Measurements from ENCODE around the gene CMTM2. TPM values are rescaled to one million over a fixed set of nuclear protein-coding genes. Genes with fewer than 3 reads are reported as not detected.
"Not testable (repeated sequence)": the region's sequence is repeated elsewhere in the genome, so short reads cannot be mapped to it uniquely, and the experiment has no call there.

Gene CMTM2
- total RNA-seq, 2 experiments from 2014 or later = 0.17 to 0.36 TPM

DNA sequence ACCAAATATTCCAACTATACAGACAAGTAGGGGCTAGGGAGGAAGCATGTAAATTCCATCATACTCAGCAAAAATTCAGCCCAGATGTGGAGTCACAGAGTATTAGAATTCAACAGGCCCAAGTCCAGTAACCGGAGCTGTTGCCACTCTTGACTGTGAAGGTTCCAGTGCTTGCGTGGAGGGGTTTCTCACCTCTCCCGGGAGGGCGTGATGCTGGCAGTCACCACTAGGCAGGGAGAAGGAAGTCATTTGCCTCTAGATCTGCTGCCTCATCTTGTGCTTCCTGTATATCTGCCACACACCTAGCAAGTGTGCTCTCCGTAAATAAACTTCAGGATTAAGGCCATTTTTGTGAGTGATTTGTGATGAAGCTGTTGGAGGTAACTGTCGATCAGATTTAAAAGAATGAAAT, 27.9 kb upstream of the CMTM2 start:
- ChIA-PET POLR2A (interaction anchor here (0.6 to 2.3 kb wide), 4 partner anchors 12 to 31 kb away, joined by 3 to 14 read pairs (median 6); no protein-coding TSS in a partner anchor), CTCF (interaction anchor here (1.0 to 2.0 kb wide), 8 partner anchors 12 to 57 kb away, joined by 3 to 11 read pairs (median 4); partner anchors contain the start of gene CMTM2)

- POLR2A ChIA-PET = interaction anchor here (0.7 to 2.3 kb wide), 5 partner anchors 11 to 55 kb away, joined by 3 to 14 read pairs (median 5); no protein-coding TSS in a partner anchor
- CTCF ChIA-PET = interaction anchor here (0.7 to 2.0 kb wide), 8 partner anchors 12 to 56 kb away, joined by 3 to 11 read pairs (median 4); partner anchors contain the start of gene CMTM2
These were observed 27.4 kb upstream of the CMTM2 start for GRCh38 chr16:66551788-66552285.

GRCh38 chr16:66552286-66553177, 26.7 kb upstream of the CMTM2 start, which contains the start of gene CKLF:
TSS of gene CKLF (plus strand) at chr16:66552576. CDS start at chr16:66552716, 140 bp downstream.
- ChIA-PET POLR2A (interaction anchor here (0.6 to 2.3 kb wide), 6 partner anchors 10 to 329 kb away, joined by 3 to 14 read pairs (median 4); no protein-coding TSS in a partner anchor), CTCF (interaction anchor here (0.7 to 2.0 kb wide), 6 partner anchors 11 to 55 kb away, joined by 3 to 11 read pairs (median 4); partner anchors contain the start of gene CMTM2)

- ChIA-PET POLR2A (interaction anchor here (0.6 to 2.3 kb wide), 4 partner anchors 10 to 328 kb away, joined by 3 to 14 read pairs (median 6); no protein-coding TSS in a partner anchor), CTCF (interaction anchor here (1.3 to 2.2 kb wide), 3 partner anchors 10 to 277 kb away, joined by 3 to 11 read pairs (median 8); partner anchors contain the start of gene NAE1)
These were observed 26.0 kb upstream of the CMTM2 start for GRCh38 chr16:66553223-66553622.

- POLR2A ChIA-PET = interaction anchor here (0.7 kb wide), 1 partner anchor 32 kb away, joined by 3 read pairs; no protein-coding TSS in a partner anchor
- CTCF ChIA-PET = interaction anchor here (1.3 to 2.2 kb wide), 2 partner anchors 9 to 277 kb away, joined by 3 to 11 read pairs; partner anchors contain the start of gene NAE1
These were observed 25.2 kb upstream of the CMTM2 start for GRCh38 chr16:66554021-66554420.

GRCh38 chr16:66554495-66554894, 24.8 kb upstream of the CMTM2 start:
- CTCF ChIA-PET = interaction anchor here (1.3 to 2.2 kb wide), 2 partner anchors 9 to 276 kb away, joined by 3 to 11 read pairs; partner anchors contain the start of gene NAE1
- POLR2A ChIA-PET = interaction anchor here (0.7 kb wide), 1 partner anchor 32 kb away, joined by 3 read pairs; no protein-coding TSS in a partner anchor

GRCh38 chr16:66560107-66560506, 19.2 kb upstream of the CMTM2 start:
- CTCF ChIA-PET = interaction anchor here (0.6 kb wide), 1 partner anchor 203 kb away, joined by 3 read pairs; no protein-coding TSS in a partner anchor
- POLR2A ChIA-PET = interaction anchor here (0.8 kb wide), 1 partner anchor 38 kb away, joined by 5 read pairs; no protein-coding TSS in a partner anchor

- ChIA-PET POLR2A (no interaction called here), CTCF (interaction anchor here (3.5 to 4.1 kb wide), 3 partner anchors 39 to 47 kb away, joined by 14 to 32 read pairs (median 18); partner anchors contain the start of gene CMTM3)
These were observed 17.7 kb upstream of the CMTM2 start for GRCh38 chr16:66561381-66562080.

- ChIA-PET CTCF (interaction anchor here (1.0 to 4.1 kb wide), 7 partner anchors 8 to 46 kb away, joined by 3 to 32 read pairs (median 11); partner anchors contain the start of genes CKLF and CMTM3), POLR2A (interaction anchor here (1.2 kb wide), 1 partner anchor 10 kb away, joined by 6 read pairs; the partner anchor contains the start of gene CKLF)
These were observed 16.9 kb upstream of the CMTM2 start for GRCh38 chr16:66562409-66562808.

GRCh38 chr16:66562986-66563385, 16.3 kb upstream of the CMTM2 start:
- POLR2A ChIA-PET = interaction anchor here (1.0 to 1.7 kb wide), 4 partner anchors 11 to 46 kb away, joined by 3 to 7 read pairs (median 5); partner anchors contain the start of gene CKLF
- CTCF ChIA-PET = interaction anchor here (1.0 to 4.1 kb wide), 10 partner anchors 9 to 156 kb away, joined by 3 to 32 read pairs (median 8); partner anchors contain the start of genes CKLF and CMTM3

DNA sequence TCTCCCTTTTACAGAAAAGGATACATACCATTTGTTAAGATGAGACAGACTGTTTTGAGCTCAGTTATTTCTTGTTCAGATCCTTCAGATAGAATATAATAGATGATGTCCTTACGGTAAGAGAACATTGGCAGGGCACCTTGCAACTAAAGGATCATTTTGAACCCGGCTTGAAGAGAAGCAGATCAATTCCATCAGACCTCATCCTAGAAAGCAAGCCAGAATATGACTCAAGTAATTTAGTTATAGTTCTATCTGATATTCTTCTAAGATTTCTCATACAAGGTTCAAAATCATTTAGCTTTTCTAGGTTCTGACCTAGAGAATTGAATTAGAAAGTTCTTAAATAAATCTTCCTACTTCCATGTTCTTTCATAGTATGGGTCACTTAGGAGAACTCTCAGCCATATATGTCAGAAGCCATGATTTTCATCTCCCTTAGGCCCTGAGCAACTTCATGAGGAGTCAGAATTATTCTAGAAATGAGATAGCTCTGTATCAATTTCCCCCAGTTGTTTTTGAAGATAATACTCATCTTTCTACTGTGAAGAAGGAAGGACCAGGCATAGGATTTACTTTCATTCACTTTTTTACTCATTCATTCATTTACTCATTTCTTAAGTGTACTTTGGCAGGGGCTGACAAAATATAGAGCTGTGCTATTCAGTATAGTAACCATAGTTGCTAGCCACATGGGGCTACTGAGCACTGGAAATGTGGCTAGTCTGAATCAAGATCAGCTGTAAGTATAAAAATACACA, 15.5 kb upstream of the CMTM2 start:
- ChIA-PET CTCF (interaction anchor here (0.5 to 4.1 kb wide), 12 partner anchors 9 to 157 kb away, joined by 3 to 32 read pairs (median 6); partner anchors contain the start of genes CKLF, CMTM2 and CMTM3), POLR2A (interaction anchor here (0.7 to 1.7 kb wide), 10 partner anchors 12 to 48 kb away, joined by 3 to 7 read pairs (median 3); partner anchors contain the start of genes CKLF, CMTM2 and CMTM3)

DNA sequence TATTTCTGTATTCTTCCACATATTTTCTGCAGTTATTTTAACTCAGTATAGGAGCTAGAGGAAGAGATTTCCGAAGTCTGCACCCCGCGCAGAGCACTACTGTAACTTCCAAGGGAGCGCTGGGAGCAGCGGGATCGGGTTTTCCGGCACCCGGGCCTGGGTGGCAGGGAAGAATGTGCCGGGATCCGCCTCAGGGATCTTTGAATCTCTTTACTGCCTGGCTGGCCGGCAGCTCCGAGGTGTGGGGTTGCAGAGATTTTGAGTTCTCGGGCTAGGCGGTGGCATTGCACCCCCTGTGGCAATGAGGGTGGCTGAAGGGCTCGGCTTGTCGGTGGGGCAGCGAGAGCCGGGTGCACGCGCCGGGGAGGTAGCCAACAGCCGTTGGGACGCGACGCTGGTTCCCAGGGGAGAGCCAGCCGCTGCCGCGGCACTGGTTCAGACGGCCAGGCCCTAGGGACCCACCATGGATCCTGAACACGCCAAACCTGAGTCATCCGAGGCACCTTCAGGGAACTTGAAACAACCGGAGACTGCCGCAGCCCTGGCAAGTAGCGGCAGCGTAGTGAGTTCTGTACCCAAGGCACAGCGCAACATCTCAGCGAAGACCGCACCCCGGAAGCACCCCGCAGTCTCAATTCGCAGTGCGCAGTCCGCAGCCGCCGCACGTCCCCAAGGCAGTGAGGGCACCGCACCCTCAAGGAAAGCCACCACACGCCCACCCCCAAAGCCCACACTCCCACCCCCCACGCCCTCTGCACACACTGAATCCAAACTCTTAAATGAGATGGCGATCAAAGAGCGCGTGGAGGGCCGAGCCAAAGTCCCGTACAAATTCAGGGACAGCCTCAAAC, 13.0 kb upstream of the CMTM2 start, which contains the start of gene CMTM1:
TSS of gene CMTM1 (plus strand) at position 389 of the 851 bp plus-strand sequence. CDS start at position 464, 75 bp downstream.
- POLR2A ChIA-PET = no interaction called here
- CTCF ChIA-PET = no interaction called here

- CTCF ChIA-PET, POLR2A ChIA-PET: not testable (repeated sequence)
These were observed 12.0 kb upstream of the CMTM2 start for GRCh38 chr16:66567270-66567669.

DNA sequence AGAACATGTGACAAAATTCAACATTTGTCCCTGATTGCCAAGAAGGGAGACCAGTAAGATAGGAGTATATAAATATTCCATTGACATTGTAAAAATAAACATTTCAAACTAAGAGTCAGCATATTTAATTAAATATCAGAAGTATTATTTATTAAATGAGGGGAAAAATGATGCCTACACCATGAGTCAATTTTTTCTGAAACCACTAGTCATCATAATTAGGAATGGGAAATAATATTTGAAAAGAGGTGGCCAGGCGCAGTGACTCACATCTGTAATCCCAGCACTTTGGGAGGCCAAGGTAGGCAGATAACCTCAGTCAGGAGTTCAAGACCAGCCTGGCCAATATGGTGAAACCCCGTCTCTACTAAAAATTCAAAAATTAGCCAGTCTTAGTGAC, 10.9 kb upstream of the CMTM2 start:
- ChIA-PET POLR2A (no interaction called here), CTCF (no interaction called here)

DNA sequence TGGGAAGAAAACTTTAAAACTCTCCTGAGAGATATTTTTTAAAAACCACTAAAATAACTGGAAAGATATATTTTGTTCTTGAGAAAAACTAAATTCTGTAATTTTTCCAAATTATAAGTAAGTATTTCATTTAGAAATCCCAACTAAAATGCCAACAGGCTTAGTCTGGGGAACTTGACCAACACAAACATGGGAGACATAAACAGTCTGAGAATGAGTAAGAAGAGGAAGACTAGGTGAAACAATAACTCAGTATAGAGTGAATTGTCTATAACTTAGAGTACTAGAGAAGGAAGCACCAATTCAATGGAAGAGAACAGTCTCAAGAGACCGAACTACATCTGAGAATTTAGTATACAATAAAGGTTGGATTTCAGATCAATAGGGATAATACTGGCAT, 10.1 kb upstream of the CMTM2 start:
- ChIA-PET CTCF (no interaction called here), POLR2A (no interaction called here)

GRCh38 chr16:66569827-66570405, 9.3 kb upstream of the CMTM2 start:
- ChIA-PET CTCF (no interaction called here), POLR2A (no interaction called here)
